HG03457 (cell line): ENCODE measurements around the gene LDLRAD4.
"Not testable (repeated sequence)": the region's sequence is repeated elsewhere in the genome, so short reads cannot be mapped to it uniquely, and the experiment has no call there.

ENCODE experiments used
- ATAC-seq: cut with Tn5 transposase; IDR thresholded peaks from one replicate; pipeline ENCODE4 v1.9.1; 2021; ENCODE audit warnings: moderate number of reproducible peaks; ENCODE audit not compliant: unreplicated experiment

LDLRAD4 gene

DNA sequence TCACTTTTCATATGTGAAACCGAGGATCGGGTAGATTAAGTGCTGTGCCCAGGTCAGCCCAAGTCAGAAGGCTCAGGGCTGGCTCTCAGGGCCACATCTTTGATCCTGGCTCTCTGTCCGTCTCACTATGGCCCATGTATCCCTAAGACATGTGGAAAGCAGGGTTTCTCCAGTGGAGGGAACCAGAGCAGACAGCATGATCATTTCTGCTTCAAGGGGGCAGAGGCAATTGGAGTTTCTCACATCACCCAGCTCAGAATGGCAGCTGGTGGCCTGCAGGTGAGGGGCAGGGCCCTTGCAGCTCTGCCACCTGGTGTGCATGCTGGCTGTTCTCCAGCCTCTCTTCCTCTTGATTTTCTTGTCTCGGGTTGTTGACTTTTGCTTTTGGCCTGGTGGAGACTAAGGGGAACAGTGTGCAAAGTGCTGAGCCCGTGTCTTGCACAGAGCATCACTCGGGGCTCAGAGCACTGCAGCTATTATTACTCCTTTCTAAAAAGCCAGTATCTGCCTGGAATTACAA is 27.0 kb downstream of the LDLRAD4 start:
- ATAC-seq, result no peak

DNA sequence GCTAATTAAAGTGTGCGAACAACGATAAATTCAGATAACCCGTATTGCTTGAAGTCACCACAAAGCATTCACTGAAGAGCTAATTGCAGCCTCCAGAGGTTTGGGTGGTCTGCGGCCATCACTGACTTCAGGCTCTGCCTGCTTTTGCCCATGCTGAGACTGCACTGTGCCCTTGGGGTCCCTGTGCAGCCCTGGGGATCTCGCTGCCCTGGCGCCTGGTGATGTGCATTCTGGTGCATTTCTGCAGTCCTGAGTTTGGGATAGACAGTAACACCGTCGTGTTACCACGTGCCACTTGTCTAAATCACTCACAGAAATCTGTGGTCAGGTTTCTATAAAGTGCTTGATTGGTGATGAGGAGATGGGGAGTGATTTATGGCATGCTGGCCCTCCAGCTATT is 27.6 kb downstream of the LDLRAD4 start:
- no peak for ATAC-seq

DNA sequence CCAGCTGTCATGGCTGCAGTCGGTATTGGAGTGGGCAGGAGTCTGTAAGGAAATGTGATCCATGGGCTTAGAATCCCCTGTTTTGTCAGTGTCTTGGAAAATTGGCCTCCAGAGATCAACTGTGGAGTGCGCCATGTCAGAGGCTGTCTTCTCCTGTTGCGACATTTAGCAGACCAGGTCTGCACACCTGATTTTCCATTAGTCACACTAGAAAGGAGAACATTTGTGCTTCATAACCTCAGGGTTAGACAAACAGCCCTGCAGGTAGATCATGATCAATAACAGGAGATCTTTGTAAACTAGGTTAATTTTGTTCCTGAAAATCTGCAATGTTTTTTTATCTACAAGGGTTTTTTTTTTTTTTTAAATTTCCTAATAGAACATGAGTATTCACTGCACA is 28.0 kb downstream of the LDLRAD4 start:
- no peak for ATAC-seq

DNA sequence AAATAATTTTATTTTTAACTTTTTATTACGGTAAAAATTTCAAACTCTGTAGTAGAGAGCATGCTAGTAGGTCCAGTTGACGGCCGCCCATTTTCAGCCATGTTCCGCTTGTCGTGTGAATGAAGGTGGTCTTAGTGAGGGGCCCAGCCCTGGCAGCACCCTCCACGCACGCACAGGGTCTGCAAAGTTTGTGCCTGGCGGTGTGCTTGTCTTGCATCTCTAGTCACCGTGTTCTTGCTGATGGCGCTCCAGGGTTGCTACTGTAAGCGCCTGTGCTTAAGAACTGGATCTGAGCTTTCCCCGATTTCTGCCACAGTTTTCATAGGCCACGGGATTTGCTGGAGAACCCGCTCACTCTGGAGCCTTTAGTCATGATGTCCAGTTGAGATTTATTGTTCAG is 28.9 kb downstream of the LDLRAD4 start:
- no peak for ATAC-seq

DNA sequence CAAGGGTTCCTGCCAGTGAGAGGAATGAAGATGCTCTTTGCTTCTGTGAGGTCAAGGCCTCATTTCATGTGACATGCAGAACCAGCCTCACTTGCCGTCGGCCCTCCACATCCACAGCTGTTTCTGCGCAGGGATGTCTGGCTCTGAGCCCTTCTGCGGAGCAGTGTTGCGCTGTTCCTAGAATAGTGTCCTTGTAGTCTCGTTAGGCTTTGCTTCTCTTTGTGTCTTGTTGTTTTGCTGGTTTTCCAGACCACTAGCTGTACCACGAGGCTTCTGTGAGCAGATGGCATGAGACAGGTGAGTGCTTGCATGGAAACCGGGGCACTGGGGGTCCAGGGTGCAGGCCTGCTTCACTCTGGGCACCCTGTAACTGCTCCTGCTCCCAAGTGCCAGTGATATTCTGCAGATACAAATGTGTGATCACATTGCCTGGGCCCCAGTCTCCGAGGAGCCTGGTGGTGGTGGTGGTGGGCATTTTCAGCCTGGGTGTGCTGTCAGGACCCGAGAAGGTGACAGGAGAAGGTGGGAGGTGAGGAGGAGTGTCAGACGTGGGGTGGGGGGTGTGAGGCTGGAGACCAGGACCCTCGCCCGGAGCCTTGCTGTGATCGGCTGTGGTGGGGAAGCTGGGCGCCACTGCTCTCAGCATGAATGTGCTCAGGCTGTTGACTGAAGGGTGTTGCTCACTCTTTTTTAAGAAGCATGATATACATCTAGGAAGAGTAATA is 34.3 kb downstream of the LDLRAD4 start:
- no peak for ATAC-seq

DNA sequence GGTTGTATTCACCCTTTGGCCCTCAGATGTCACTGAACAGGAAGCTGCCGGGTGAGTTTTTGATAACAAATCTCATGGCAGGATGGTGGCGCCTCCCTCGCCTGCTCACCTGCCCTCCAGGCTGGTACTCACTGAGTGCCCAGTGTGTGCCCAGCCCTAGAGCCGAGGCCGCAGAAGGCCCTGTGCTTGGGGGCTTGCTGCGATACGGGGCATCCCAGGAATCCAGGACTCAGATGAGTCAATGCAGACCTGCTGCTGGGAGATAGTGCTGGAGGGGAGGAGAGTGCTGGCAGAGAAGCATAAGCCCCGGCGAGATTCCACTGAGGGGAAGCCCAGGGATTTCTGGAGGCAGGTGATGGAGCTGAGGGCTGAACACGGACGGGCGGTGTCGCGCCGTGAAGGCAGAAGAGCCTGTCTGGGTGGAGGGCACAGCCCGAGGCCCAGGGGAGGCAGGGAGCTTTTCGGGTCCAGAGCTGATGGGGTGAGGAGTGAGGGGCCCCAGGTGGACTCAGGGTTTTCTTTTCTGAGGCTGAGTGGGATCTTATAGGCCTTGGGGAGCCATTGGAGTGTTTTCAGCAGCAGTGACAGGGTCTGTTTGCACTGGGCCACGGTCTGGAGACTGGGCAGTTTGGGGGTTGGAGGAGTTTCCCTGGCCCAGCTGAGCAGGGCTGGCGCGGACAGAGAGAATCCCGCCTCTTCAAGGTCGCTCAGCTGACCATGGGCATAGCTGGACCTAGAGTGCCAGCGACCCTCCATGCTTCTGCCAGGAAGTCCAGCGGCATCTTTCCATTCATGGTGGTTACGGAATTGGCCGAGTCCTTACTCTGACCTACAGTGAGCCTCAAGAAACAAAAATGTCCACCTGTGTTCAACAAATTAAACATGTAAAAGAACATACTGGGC is 35.5 kb downstream of the LDLRAD4 start:
- no peak for ATAC-seq

DNA sequence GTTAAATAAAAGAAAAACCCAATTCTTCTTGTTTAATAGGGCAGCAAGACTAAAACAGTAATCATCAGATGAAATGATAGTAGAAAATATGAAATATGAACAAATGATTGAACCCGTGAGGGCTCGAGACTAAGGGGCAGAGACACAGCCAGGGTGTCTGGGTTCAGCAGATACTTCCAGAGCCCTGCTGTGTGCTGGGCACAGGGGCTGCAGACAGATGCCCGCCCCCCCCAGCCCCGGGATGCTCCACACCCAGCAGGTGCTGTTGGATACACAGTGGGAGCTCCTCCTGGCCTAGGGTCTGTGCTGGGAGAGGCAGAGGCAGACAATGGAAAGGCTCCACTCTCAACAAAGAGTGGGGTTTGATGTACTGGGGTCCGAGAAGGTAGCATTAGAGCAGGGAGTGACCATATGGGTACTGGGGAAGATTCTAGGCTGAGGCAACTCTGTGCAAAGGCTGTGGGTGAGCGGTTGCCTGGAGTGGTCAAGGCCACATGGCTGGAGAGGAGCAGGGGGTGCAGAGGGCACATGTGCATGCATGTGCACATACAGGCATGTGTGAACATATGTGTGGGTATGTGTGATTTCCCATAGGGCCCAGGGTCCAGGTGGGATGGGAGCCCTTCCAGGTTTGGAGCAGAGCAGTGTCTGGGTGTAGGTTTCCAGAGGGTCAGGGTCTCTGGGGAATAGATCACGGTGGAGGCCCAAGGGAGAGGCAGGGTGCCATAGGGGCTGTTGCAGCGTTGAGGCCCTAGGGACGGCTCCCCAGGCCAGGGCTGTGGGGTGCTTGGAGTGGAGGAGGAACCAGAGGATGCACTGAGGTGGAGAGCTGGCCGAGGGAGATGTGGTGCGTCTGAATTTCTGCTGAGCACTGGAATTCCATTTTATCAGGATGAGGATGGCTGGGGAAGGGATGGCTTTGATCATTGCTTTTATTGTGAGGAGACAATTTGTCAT is 36.7 kb downstream of the LDLRAD4 start:
- no peak for ATAC-seq

DNA sequence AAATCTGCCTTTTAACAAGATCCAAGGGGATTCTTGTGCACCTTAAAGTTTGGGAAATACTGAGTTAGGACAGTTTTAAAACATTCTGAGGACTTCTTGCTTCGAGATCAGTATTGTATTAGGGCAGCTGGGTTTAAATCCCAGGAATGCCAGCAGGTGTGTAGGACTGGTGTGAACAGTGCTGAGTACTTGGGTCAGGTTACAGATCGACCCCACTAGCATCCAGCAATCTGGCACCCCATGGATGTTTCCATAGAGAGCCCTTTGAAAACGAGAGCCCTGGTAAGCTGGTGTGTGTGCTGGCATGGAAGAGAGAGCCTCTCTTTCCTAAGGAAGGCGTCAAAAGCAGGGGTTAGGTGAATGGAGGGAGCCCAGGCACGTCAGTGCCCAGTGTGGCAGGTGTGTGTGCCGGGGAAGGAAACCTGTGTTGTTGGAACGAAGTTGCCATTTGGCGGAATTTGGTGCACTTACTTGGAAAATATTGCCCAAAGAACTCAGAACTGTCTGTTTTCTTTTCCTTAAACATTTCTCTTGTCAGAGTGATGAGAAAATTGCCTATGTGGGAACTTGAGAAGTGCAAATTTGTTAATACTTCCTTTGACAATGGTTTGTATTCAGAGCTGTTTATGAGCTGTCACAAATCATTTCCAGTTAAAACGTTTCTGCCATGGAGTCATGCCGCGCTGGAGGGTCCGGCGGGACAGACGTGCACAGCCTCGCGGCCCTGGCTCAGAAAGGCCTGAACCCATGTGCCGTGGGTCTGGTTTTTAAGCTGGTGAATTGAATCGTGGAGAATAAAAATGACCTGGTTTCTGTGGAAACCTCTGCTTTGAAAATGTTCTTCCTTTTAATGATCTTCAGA is 38.1 kb downstream of the LDLRAD4 start:
- ATAC-seq, result no peak

DNA sequence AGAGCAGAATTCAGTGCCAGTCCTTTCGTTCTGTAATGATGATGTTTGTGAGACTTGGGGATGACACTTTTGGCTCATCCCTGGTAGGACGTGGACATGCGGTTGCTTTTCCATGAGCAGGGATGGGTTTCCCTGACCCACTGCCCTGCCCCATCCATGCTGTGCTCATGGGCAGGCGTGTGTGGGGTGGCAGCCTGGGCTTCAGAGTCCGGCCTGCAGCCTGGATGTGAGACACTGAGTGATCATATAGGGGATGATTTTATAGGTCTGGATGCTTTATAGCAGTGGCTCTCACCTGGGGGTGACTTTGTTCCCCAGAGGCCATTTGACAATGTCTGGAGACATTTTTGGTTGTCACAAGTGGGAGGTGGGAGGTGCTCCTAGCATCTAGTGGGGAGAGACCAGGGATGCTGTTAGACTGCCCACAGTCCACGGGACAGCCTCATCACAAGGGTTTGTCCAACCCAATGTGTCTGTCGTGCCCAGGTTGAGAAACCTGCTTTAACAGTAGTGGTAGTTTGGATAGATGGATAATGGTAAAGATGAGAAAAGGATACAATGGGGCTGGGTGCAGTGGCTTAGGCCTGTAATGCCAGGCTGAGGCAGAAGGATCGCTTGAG is 38.9 kb downstream of the LDLRAD4 start:
- ATAC-seq, result no peak

DNA sequence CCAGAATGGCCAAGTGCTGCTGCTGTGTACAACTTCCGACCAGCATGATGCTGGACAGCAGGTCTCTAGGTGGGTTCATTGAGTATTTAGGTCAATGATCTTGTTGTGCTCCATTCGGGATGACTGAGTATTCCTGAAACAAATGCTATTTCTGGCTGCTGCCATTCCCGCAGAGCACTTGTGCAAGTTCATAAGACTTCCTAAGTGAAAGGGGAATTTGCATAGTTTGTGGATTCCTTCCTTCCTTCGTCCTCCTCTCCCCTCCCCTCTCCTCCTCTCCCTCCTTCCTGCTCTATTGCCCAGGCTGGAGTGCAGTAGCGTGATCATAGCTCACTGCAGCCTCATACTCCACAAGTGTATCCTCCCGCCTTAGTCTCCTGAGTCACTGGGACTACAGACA is 40.4 kb downstream of the LDLRAD4 start:
- no peak for ATAC-seq

DNA sequence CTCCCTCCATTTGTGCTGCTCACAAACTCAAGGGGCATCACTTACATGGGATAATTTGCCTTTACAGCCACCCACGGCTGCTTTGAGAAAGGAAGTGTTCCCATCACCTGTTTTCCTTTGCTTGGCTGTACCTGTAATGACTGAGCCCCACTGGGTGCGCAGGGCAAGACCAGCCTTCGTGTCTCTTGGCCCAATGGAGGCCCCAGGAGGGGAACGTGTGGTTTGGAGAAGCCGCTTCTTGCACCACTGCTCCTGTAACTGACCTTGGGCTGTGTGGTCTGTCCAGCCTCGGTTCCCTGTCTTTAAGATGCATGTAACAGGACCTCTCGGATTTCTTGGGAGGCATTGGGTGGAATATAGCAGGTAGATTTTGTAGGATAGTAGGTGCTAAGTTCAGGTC is 41.1 kb downstream of the LDLRAD4 start:
- ATAC-seq, result no peak

DNA sequence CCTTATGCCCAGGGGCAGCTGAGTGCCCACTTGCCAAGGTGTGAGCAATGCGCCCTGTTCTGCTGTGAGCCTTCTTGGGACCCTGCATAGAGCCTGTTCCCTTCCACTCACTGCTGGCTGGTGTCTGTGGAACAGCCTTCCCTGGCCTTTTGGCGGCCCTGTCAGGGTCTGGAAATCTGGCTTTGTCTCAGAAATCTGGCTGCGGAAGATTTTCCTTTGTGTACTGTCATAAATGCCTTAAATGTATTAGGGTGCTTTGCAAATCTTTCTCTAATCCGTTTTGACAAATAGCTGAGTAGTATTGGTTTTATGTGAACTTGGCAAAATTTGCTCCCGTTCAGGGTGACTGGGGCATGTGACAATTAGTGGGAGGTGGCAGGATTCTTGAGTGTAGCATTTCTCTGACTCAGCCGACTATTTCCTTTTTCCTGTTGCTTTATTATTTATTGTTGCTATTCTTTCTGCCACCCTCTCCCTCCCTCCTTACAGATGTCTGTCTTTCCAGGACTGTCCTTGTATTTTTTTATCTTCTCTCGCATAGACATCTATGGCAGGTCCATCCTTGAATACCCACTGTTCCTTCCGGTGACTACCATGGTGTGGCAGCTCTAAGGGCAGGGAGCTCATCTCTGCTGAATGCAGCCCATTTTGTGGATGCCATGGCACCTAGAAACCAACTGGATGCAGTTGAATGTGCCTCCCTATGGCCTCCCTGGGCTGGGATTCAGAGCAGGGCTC is 41.8 kb downstream of the LDLRAD4 start:
- ATAC-seq, result no peak

DNA sequence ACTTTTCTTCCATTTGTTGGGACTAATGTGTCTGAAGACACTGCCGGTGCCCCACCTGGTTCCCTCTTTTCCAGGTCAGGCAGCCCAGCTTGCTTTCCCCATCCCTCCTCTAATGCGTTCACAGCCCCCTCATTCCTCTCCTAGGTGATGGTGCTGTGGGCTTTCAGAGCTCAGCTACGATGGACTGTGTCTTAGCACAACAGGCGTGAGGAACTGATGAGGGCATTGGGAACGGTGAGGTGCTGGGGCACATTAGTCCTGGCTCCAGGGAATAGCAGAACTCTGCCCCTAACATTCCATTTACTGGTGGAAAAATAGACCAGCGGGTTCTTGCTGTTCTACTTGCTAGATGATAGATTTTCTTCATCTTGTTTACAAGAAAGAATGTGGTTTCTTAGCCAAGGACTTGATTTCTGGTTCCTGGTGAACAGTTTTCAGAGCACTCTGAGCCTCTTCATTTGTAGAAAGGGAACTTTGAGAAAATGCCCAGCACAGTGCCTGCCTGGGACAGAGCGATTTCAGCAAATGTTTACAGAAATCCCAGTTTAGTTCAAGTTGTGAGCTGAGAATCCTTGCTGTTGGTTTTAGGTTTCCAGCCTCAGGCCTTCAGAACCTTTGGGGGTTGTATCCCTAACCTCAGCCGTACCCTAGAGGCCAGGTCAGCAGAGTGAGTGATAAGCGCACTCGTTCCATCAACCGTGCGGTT is 42.5 kb downstream of the LDLRAD4 start:
- ATAC-seq, result no peak

DNA sequence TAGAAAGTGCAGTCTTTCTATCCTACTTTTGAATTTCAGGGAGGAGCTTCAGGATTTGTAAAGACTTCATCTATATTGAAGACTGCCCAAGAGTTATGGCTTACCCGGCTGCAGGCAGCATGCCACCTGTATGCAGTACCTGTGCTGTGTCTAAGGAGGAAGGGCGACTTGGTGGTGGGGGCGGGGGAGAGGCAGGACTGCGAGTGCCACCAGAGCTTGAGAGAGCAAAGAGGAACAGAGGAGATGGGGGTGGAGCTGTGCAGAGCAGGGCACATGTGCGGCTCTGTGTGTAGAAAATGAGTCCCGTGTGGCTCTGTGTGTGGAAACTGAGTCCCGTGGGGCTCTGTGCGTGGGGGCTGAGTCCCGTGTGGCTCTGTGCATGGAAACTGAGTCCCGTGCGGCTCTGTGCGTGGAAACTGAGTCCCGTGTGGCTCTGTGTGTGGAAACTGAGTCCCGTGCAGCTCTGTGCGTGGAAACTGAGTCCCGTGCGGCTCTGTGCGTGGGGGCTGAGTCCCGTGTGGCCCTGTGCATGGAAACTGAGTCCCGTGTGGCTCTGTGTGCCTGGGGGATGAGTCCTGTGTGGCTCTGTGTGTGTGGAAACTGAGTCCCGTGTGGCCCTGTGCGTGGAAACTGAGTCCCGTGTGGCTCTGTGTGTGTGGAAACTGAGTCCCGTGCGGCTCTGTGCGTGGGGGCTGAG is 43.2 kb downstream of the LDLRAD4 start:
- ATAC-seq, result no peak

DNA sequence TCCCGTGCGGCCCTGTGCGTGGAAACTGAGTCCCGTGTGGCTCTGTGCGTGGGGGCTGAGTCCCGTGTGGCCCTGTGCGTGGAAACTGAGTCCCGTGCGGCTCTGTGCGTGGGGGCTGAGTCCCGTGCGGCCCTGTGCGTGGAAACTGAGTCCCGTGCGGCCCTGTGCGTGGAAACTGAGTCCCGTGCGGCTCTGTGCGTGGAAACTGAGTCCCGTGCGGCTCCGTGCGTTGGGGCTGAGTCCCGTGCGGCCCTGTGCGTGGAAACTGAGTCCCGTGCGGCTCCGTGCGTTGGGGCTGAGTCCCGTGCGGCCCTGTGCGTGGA is 43.8 kb downstream of the LDLRAD4 start:
- not testable (repeated sequence) for ATAC-seq

DNA sequence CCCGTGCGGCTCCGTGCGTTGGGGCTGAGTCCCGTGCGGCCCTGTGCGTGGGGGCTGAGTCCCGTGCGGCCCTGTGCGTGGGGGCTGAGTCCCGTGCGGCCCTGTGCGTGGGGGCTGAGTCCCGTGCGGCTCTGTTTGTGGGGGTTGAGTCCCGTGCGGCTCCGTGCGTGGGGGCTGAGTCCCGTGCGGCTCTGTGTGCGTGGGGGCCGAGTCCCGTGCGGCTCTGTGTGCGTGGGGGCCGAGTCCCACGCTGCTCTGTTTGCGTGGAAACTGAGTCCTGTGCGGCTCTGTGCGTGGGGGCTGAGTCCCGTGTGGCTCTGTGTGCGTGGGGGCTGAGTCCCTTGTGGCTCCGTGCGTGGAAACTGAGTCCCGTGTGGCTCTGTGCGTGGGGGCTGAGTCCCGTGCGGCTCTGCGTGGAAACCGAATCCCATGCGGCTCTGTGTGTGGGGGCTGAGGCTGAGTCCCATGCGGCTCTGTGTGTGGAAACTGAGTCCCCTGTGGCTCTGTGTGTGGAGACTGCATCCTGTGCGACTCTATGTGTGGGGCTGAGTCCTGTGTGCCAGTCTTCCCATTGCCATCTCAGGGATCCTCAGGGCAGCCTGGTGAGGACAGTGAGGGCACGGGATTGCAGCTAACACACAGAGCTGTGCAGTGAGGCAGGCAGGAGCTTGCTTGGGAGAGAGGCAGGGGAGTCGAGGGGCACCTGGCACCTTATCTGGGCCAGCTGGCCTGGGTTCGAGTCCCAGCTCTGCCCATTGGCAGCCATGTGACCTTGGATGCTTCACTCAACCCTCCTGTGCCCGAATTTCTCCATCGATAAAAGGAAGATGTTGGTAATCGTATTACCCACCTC is 44.5 kb downstream of the LDLRAD4 start:
- ATAC-seq, result no peak
